GM12873 (cell line): ENCODE results near the gene PUSL1.

Experiments
- CTCF ChIP-seq: IDR thresholded peaks from 2 replicates; pipeline ENCODE4 v1.5.1; 2012; ENCODE audit warnings: low read depth, mild to moderate bottlenecking, moderate library complexity, low read length, control low read depth; ENCODE audit not compliant: insufficient read depth; ENCODE audit errors: missing control alignments

PUSL1 gene

GRCh38 chr1:1262758-1263157 is 45.6 kb upstream of the PUSL1 start:
- TF ChIP-seq CTCF, result no peak

GRCh38 chr1:1264026-1264425 is 44.4 kb upstream of the PUSL1 start:
- TF ChIP-seq CTCF, result no peak

- peak; percentile 24 for TF ChIP-seq CTCF
Observed at GRCh38 chr1:1264868-1265272, 43.5 kb upstream of the PUSL1 start.

GRCh38 chr1:1267488-1268283 is 40.7 kb upstream of the PUSL1 start:
- no peak for TF ChIP-seq CTCF

- TF ChIP-seq CTCF, result no peak
Observed at GRCh38 chr1:1268284-1268682, 40.1 kb upstream of the PUSL1 start.

GRCh38 chr1:1270813-1271212 is 37.6 kb upstream of the PUSL1 start:
- no peak for TF ChIP-seq CTCF

- TF ChIP-seq CTCF, result no peak
Observed at GRCh38 chr1:1272341-1273208, 35.8 kb upstream of the PUSL1 start.
